Muscle layer of colon (tissue), 2 donors: ENCODE data around the gene MSMB.
"Not testable (repeated sequence)": the region's sequence is repeated elsewhere in the genome, so short reads cannot be mapped to it uniquely, and the experiment has no call there.

Source experiments
- H3K27ac ChIP-seq: one replicate; pipeline ENCODE4 v1.7.0; 2013; ENCODE audit warnings: low read depth, mild to moderate bottlenecking, low read length, moderate library complexity
- H3K27me3 ChIP-seq, 2 donors: one replicate each; pipeline ENCODE4 v1.7.0; 2013; ENCODE audit warnings: low read length in 2 of 2, mild to moderate bottlenecking in 2 of 2; ENCODE audit not compliant: insufficient read depth in 2 of 2, control insufficient read depth in 1 of 2
- H3K36me3 ChIP-seq: one replicate; pipeline ENCODE4 v1.7.0; 2013; ENCODE audit warnings: mild to moderate bottlenecking, low read length; ENCODE audit not compliant: insufficient read depth
- H3K4me1 ChIP-seq: one replicate; pipeline ENCODE4 v1.7.0; 2013; ENCODE audit warnings: mild to moderate bottlenecking, low read length; ENCODE audit not compliant: insufficient read depth
- H3K4me3 ChIP-seq, 2 donors: one replicate each; pipeline ENCODE4 v1.7.0; 2013; ENCODE audit warnings: low read length in 2 of 2, low read depth in 1 of 2, mild to moderate bottlenecking in 1 of 2, moderate library complexity in 1 of 2
- H3K9ac ChIP-seq: one replicate; pipeline ENCODE4 v1.7.0; 2013; ENCODE audit warnings: low read length
- H3K9me3 ChIP-seq: one replicate; pipeline ENCODE4 v1.7.0; 2013; ENCODE audit warnings: mild to moderate bottlenecking, low read length
- donor health status: abdominal sarcoma.
- donor health status: Adenocarcinoma of cecum.

Gene MSMB, protein sequence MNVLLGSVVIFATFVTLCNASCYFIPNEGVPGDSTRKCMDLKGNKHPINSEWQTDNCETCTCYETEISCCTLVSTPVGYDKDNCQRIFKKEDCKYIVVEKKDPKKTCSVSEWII

GRCh38 chr10:46046261-46046660 lies at the start of gene MSMB:
MSMB (minus strand) TSS chr10:46046269; CDS start chr10:46046237, 32 bp downstream.
- Histone ChIP-seq H3K27ac (no peak within 1 kb of the TSS), H3K9me3 (no peaks in the 10 kb centered on the region), H3K27me3 (no peaks in the 10 kb centered on the region), H3K9ac (no peak within 1 kb of the TSS), H3K36me3 (no peaks in the 10 kb centered on the region), H3K4me3 (no peak within 1 kb of the TSS), H3K4me1 (no peaks in the 10 kb centered on the region)

- Histone ChIP-seq H3K4me1 (no peaks in the 10 kb centered on the region), H3K9me3 (no peaks in the 10 kb centered on the region), H3K36me3 (no peaks in the 10 kb centered on the region), H3K27me3 (no peaks in the 10 kb centered on the region), H3K27ac (no peak overlapping the region), H3K9ac (no peak overlapping the region), H3K4me3 (no peak overlapping the region)
Measured at GRCh38 chr10:46094931-46095750, 49.1 kb upstream of the MSMB start.

DNA sequence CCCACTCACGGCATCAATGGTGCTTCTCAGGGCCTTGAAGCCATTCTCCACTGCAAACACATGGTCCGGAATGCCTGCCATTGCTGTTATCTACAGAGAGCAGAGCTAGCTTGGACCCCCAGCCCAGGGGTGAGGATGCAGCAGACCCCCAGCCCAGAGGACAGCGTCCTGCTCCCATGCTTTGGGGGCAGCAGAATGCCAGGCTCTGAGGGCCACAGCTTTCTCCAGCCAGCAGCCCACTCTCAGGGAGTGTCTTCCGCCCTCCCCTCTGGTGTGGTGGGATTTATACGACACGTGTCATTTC lies 48.1 kb upstream of the MSMB start:
- no peak overlapping the region for H3K9ac ChIP-seq
- H3K27me3 ChIP-seq, result no peaks in the 10 kb centered on the region
- no peaks in the 10 kb centered on the region for H3K4me1 ChIP-seq
- H3K4me3 ChIP-seq, result no peak overlapping the region
- H3K27ac ChIP-seq, result no peak overlapping the region
- no peaks in the 10 kb centered on the region for H3K9me3 ChIP-seq
- H3K36me3 ChIP-seq, result no peaks in the 10 kb centered on the region

DNA sequence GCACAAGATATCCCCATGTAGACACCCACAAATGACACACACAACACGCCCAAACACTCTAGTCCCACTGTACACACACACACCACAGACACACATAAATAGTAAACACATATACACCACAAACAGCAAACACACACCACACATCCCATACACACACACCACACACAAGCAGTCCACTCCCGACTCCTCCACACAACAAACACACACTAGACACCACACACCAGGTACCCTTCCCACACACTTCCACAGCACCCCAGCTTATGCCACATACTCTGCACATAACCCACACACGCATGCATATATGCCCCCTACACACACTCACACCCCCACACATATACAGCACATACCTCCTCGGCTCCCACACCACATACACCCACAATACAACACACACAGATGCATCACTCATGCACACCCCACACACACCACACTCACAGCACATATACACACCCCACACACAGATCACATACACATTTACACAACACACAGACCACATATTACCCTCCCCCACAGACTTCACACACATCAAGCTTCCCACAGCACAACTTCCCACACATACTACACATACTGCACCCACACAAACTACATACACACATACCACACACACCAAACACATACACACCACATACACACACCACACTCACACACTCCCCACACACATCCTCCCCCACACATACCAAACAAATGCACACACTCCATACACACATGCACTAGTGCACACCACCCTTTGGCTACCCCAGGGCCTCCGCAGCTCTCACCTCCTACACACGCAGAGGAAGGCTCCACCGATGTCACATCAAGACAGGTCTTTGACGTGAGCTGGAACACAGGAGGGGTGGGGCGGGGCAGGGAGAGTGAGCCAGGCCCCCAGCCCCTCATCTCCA lies 47.5 kb upstream of the MSMB start:
- H3K4me3 ChIP-seq, H3K36me3 ChIP-seq, H3K9ac ChIP-seq, H3K27ac ChIP-seq, H3K27me3 ChIP-seq, H3K9me3 ChIP-seq, H3K4me1 ChIP-seq: not testable (repeated sequence)

GRCh38 chr10:46092524-46093081 lies 46.5 kb upstream of the MSMB start:
- Histone ChIP-seq H3K27ac (no peak overlapping the region), H3K9ac (no peak overlapping the region), H3K9me3 (no peaks in the 10 kb centered on the region), H3K36me3 (no peaks in the 10 kb centered on the region), H3K27me3 (no peaks in the 10 kb centered on the region), H3K4me1 (no peaks in the 10 kb centered on the region), H3K4me3 (no peak overlapping the region)

GRCh38 chr10:46091828-46092523 lies 45.9 kb upstream of the MSMB start:
- Histone ChIP-seq H3K36me3 (no peaks in the 10 kb centered on the region), H3K4me1 (no peaks in the 10 kb centered on the region), H3K4me3 (no peak overlapping the region), H3K27ac (no peak overlapping the region), H3K9me3 (no peaks in the 10 kb centered on the region), H3K27me3 (no peaks in the 10 kb centered on the region), H3K9ac (no peak overlapping the region)

GRCh38 chr10:46091080-46091827 lies 45.2 kb upstream of the MSMB start:
- H3K27me3 ChIP-seq, result no peaks in the 10 kb centered on the region
- no peaks in the 10 kb centered on the region for H3K36me3 ChIP-seq
- H3K9me3 ChIP-seq, result no peaks in the 10 kb centered on the region
- no peak overlapping the region for H3K9ac ChIP-seq
- no peak overlapping the region for H3K4me3 ChIP-seq
- H3K4me1 ChIP-seq, result no peaks in the 10 kb centered on the region
- H3K27ac ChIP-seq, result no peak overlapping the region

- Histone ChIP-seq H3K27me3 (no peaks in the 10 kb centered on the region), H3K36me3 (no peaks in the 10 kb centered on the region), H3K4me3 (no peak overlapping the region), H3K9me3 (no peaks in the 10 kb centered on the region), H3K27ac (no peak overlapping the region), H3K4me1 (no peaks in the 10 kb centered on the region), H3K9ac (no peak overlapping the region)
Measured at GRCh38 chr10:46090258-46090812, 44.3 kb upstream of the MSMB start.

DNA sequence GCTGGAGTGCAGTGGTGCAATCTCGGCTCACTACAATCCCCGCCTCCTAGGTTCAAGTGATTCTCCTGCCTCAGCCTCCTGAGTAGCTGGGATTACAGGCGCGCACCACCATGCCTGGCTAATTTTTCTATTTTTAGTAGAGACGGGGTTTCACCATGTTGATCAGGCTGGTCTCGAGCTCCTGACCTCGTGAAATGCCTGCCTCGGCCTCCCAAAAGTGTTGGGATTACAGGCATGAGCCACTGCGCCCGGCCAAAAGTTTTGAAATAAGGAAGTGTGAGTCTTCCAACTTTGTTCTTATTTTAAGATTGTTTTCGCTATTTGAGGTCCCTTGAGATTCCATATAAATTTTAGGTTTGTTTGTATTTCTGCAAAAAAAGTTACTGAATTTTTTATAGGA lies 41.3 kb upstream of the MSMB start:
- H3K27me3 ChIP-seq, H3K4me3 ChIP-seq, H3K9me3 ChIP-seq: not testable (repeated sequence)

GRCh38 chr10:46084321-46085165 lies 38.5 kb upstream of the MSMB start:
- Histone ChIP-seq H3K4me3 (no peak overlapping the region), H3K27me3 (no peaks in the 10 kb centered on the region), H3K4me1 (no peaks in the 10 kb centered on the region), H3K9ac (no peak overlapping the region), H3K27ac (no peak overlapping the region), H3K9me3 (no peaks in the 10 kb centered on the region), H3K36me3 (no peaks in the 10 kb centered on the region)

More for the DNA sequence above, 41.3 kb upstream of the MSMB start:
- H3K9ac ChIP-seq, H3K4me1 ChIP-seq, H3K27ac ChIP-seq, H3K36me3 ChIP-seq: not testable (repeated sequence)
